Liver (tissue), 9 donors: ENCODE results near the gene FOXRED2. TPM values are rescaled to one million over a fixed set of nuclear protein-coding genes. Genes with fewer than 3 reads are reported as not detected.

Experiments
- DNase-seq: peaks from one replicate; pipeline ENCODE4 v3.0.0-alpha.2; 2017; ENCODE audit warnings: low spot score
- H3K27ac ChIP-seq, 2 donors: one replicate each; pipeline ENCODE4 v1.7.0; 2013; ENCODE audit warnings: inconsistent platforms in 2 of 2, low read length in 2 of 2, control low read depth in 1 of 2, low read depth in 1 of 2, mild to moderate bottlenecking in 1 of 2
- H3K27me3 ChIP-seq, 4 donors: one replicate each; pipeline versions ENCODE4 v1.6.1 to v1.7.0; 2013; ENCODE audit warnings: low read length in 3 of 4, inconsistent platforms in 1 of 4, mild to moderate bottlenecking in 1 of 4, moderate library complexity in 1 of 4; ENCODE audit not compliant: control insufficient read depth in 4 of 4, insufficient read depth in 4 of 4
- H3K36me3 ChIP-seq, 4 donors: one replicate each; pipeline versions ENCODE4 v1.6.1 to v1.7.0; 2013; ENCODE audit warnings: low read length in 3 of 4, mild to moderate bottlenecking in 3 of 4, low read depth in 1 of 4, moderate library complexity in 1 of 4; ENCODE audit not compliant: control insufficient read depth in 4 of 4, insufficient read depth in 3 of 4
- H3K4me1 ChIP-seq, 4 donors: one replicate each; pipeline versions ENCODE4 v1.6.1 to v1.7.0; 2013; ENCODE audit warnings: low read length in 3 of 4, mild to moderate bottlenecking in 3 of 4, moderate library complexity in 1 of 4; ENCODE audit not compliant: control insufficient read depth in 4 of 4, insufficient read depth in 4 of 4
- H3K4me3 ChIP-seq, 3 donors: one replicate each; pipeline versions ENCODE4 v1.6.1 to v1.7.0; 2013; ENCODE audit warnings: low read length in 3 of 3, control low read depth in 1 of 3, low read depth in 1 of 3, mild to moderate bottlenecking in 1 of 3
- H3K9ac ChIP-seq, 2 donors: one replicate each; pipeline ENCODE4 v1.7.0; 2013; ENCODE audit warnings: low read length in 2 of 2, mild to moderate bottlenecking in 2 of 2, moderate library complexity in 2 of 2, control low read depth in 1 of 2, low read depth in 1 of 2
- H3K9me3 ChIP-seq, 4 donors: one replicate each; pipeline versions ENCODE4 v1.6.1 to v1.7.0; 2013; ENCODE audit warnings: low read length in 3 of 4; ENCODE audit not compliant: control insufficient read depth in 4 of 4
- FOXA1 ChIP-seq: IDR thresholded peaks from 2 replicates; pipeline ENCODE4 v1.6.1; 2016; ENCODE audit warnings: antibody characterized with exemption
- HNF4G ChIP-seq: IDR thresholded peaks from 2 replicates; pipeline ENCODE4 v1.6.1; 2016; ENCODE audit warnings: antibody characterized with exemption
- JUND ChIP-seq, 2 donors: IDR thresholded peaks; 2 replicates each; pipeline ENCODE4 v1.6.1; 2016; ENCODE audit warnings: antibody characterized with exemption in 2 of 2
- MAX ChIP-seq: IDR thresholded peaks from 2 replicates; pipeline ENCODE4 v1.6.1; 2016; ENCODE audit warnings: antibody characterized with exemption
- NR2F2 ChIP-seq: IDR thresholded peaks from 2 replicates; pipeline ENCODE4 v1.6.1; 2016; ENCODE audit warnings: antibody characterized with exemption
- RAD21 ChIP-seq, 2 donors: IDR thresholded peaks; 2 replicates each; pipeline ENCODE4 v1.6.1; 2016; ENCODE audit warnings: antibody characterized with exemption in 2 of 2, mild to moderate bottlenecking in 2 of 2
- RXRA ChIP-seq, 2 donors: IDR thresholded peaks; 2 replicates each; pipeline ENCODE4 v1.6.1; 2017 to 2018; ENCODE audit warnings: antibody characterized with exemption in 2 of 2, mild to moderate bottlenecking in 1 of 2
- SP1 ChIP-seq: IDR thresholded peaks from 2 replicates; pipeline ENCODE4 v1.6.1; 2018; ENCODE audit warnings: antibody characterized with exemption, mild to moderate bottlenecking
- ZBTB33 ChIP-seq: IDR thresholded peaks from 2 replicates; pipeline ENCODE4 v1.6.1; 2016; ENCODE audit warnings: antibody characterized with exemption
- WGBS: extraction: QIAGEN DNeasy Blood & Tissue Kit; methylation state at CpG from one replicate; pipeline ENCODE4 v1.1.7; 2013; 5-methylcytosine and 5-hydroxymethylcytosine counted together
- polyA plus RNA-seq, 2 donors: library from polyadenylated mRNA; stranded (reverse) in 1 of 2; unstranded in 1 of 2; fragments of 200-250 nt in 1 of 2; fragments of >200 nt in 1 of 2; fragmentation: Nextera tagmentation in 1 of 2; extraction: Ambion mirVana in 1 of 2; gene quantifications; one replicate each; pipeline versions ENCODE4 v1.2.1 to v1.2.3, GENCODE V29; 2013 to 2015
- total RNA-seq, 2 donors: library from RNA; depleted of rRNA; stranded (reverse); fragments of >200 nt; gene quantifications; one replicate each; pipeline ENCODE4 v1.2.3, GENCODE V29; 2014
- TF ChIP-seq, protein P1 (sequence below): IDR thresholded peaks from 2 replicates; pipeline ENCODE4 v1.6.1; 2016; ENCODE audit warnings: antibody characterized with exemption, mild to moderate bottlenecking
- donor health status: healthy.
- donor health status: healthy.
- donor health status: healthy.
- donor health status: healthy.
- donor health status: healthy.

FOXRED2 gene
- total and polyA plus RNA-seq, 4 donors = 5.1 to 15.0 (median 7.3) TPM

DNA sequence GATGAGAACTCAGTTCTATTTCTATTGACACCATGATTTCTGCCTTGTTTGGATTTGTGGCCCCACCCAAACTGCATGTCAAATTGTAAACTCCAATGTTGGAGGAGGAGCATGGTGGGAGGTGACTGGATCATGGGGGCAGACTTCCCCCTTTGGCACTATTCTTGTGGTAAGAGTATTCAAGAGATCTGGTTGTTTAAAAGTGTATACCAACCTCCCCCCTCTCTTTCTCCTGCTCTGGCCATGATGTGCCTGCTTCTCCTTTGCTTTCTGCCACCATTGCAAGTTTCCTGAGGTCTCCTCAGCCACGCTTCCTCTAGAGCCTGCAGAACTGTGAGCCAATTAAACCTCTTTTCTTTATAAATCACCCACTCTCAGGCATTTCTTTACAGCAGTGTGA is 7.9 kb upstream of the FOXRED2 start (continued):
- no peak for TF ChIP-seq ZBTB33
- TF ChIP-seq NR2F2 = no peak

- H3K9me3 ChIP-seq = no peaks in the 10 kb centered on the region
- no peak overlapping the region for H3K27ac ChIP-seq
- DNase-seq = no peak
- WGBS = 77% methylated on average over 4 of the region's 4 CpGs
- TF ChIP-seq, protein P1, sequence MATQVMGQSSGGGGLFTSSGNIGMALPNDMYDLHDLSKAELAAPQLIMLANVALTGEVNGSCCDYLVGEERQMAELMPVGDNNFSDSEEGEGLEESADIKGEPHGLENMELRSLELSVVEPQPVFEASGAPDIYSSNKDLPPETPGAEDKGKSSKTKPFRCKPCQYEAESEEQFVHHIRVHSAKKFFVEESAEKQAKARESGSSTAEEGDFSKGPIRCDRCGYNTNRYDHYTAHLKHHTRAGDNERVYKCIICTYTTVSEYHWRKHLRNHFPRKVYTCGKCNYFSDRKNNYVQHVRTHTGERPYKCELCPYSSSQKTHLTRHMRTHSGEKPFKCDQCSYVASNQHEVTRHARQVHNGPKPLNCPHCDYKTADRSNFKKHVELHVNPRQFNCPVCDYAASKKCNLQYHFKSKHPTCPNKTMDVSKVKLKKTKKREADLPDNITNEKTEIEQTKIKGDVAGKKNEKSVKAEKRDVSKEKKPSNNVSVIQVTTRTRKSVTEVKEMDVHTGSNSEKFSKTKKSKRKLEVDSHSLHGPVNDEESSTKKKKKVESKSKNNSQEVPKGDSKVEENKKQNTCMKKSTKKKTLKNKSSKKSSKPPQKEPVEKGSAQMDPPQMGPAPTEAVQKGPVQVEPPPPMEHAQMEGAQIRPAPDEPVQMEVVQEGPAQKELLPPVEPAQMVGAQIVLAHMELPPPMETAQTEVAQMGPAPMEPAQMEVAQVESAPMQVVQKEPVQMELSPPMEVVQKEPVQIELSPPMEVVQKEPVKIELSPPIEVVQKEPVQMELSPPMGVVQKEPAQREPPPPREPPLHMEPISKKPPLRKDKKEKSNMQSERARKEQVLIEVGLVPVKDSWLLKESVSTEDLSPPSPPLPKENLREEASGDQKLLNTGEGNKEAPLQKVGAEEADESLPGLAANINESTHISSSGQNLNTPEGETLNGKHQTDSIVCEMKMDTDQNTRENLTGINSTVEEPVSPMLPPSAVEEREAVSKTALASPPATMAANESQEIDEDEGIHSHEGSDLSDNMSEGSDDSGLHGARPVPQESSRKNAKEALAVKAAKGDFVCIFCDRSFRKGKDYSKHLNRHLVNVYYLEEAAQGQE = no peak
- TF ChIP-seq RAD21 (IDR thresholded peaks at IDR 0.05) (no peak), HNF4G (no peak), MAX (no peak), RXRA (IDR thresholded peaks at IDR 0.05) (no peak), FOXA1 (no peak), SP1 (no peak)
- no peaks in the 10 kb centered on the region for H3K27me3 ChIP-seq
- H3K4me1 ChIP-seq = no peaks in the 10 kb centered on the region
- no peak overlapping the region for H3K9ac ChIP-seq
- no peak overlapping the region for H3K4me3 ChIP-seq
- peaks cover 10 to 73% (median 65%) of the 10 kb centered on the region in 4 donors for H3K36me3 ChIP-seq
These were observed 6.2 kb upstream of the FOXRED2 start for GRCh38 chr22:36512991-36513390.

DNA sequence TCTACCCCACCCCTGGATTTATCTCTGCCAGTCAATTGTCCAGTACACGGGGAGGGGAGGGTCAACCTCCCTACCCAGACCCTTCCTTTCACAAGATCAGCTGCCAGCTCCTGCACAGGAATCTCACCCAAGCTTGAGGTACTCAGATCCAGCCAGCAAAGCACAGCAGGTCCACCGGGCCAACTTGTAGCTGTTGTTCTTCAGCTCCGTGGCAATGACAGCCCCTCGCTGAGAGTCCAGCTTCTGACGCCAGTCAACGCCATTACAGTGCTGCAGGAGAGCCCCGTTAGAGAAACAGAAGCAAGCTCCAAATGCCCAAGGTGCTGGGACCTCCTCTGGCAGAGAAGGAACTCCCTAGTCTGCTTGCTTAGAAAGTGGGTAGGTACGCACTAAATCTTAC is 5.5 kb upstream of the FOXRED2 start:
- 92% methylated on average over 8 of the region's 8 CpGs for WGBS
- no peak overlapping the region for H3K27ac ChIP-seq

More for the DNA sequence above, 5.5 kb upstream of the FOXRED2 start:
- no peak overlapping the region for H3K4me3 ChIP-seq
- no peak overlapping the region for H3K9ac ChIP-seq
- no peaks in the 10 kb centered on the region for H3K9me3 ChIP-seq
- TF ChIP-seq JUND (IDR thresholded peaks at IDR 0.05) (no peak), NR2F2 (no peak)
- DNase-seq = no peak
- no peaks in the 10 kb centered on the region for H3K27me3 ChIP-seq
- peaks cover 10 to 67% (median 60%) of the 10 kb centered on the region in 4 donors for H3K36me3 ChIP-seq
- H3K4me1 ChIP-seq = peaks cover under 1 to 5% (median 3%) of the 10 kb centered on the region in 4 donors
